ENCODE measurements around the gene MAPK10. TPM values are rescaled to one million over a fixed set of nuclear protein-coding genes. Genes with fewer than 3 reads are reported as not detected.

Gene MAPK10
- total RNA-seq, 2 experiments from 2014 or later, result not detected

DNA sequence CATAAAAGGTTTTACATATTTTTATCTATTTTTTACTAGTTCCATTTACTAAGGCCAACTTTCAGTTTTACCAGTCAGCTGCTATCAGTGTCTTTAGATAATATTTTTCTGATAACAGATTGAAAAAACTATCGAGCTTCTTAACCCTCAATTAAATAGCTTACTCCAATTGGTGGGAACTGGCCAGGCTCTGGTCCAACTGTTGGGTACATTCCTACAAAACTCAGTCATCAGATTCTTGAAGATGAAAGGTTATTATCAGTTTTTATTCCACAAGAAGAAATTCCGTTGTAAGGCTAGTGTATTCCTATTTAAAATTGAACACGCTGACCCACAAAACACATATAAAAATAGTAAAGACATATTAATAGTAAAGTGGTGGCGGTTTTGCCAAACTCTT lies 346.2 kb downstream of the MAPK10 start:
- no peaks in the 10 kb centered on the region for H3K4me1 Mint-ChIP-seq (ENCODE audit: low read depth)
- H3K9me3 Mint-ChIP-seq (ENCODE audit: insufficient read depth), result no peaks in the 10 kb centered on the region
- POLR2A ChIA-PET, result no interaction called here
- no peak for ATAC-seq
- no peak overlapping the region for H3K4me3 Mint-ChIP-seq
- DNase-seq, result no peak
- CTCF ChIA-PET, result no interaction called here
- H3K27ac Mint-ChIP-seq, result no peak overlapping the region
- H3K27me3 Mint-ChIP-seq (ENCODE audit: low read depth), result no peaks in the 10 kb centered on the region
- no peaks in the 10 kb centered on the region for H3K36me3 Mint-ChIP-seq (ENCODE audit: low read depth)

DNA sequence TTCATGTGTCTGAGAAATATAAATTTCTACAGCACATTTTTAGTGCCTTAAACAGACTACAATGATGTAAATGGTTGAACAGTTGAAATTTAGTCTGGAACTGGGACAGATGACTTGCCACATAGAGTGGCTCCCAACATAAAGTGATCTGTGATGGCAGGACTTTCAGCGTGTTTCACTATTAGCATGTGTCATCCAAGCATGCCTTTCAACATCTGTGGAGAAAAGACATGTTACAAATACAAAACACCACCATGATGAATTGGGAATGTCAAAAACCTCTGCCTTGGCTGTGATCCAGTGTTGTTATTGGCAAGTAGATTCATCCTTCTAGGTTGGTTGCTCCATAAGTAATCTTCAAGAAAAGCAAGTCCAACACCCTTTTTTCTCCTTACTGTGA lies 348.7 kb downstream of the MAPK10 start:
- ATAC-seq (no peak), DNase-seq (no peak)
- ChIA-PET POLR2A (no interaction called here), CTCF (no interaction called here)
- H3K4me1 Mint-ChIP-seq (ENCODE audit: low read depth), result no peaks in the 10 kb centered on the region
- no peaks in the 10 kb centered on the region for H3K36me3 Mint-ChIP-seq (ENCODE audit: low read depth)
- no peaks in the 10 kb centered on the region for H3K27me3 Mint-ChIP-seq (ENCODE audit: low read depth)
- no peak overlapping the region for H3K4me3 Mint-ChIP-seq
- no peak overlapping the region for H3K27ac Mint-ChIP-seq
- no peaks in the 10 kb centered on the region for H3K9me3 Mint-ChIP-seq (ENCODE audit: insufficient read depth)

DNA sequence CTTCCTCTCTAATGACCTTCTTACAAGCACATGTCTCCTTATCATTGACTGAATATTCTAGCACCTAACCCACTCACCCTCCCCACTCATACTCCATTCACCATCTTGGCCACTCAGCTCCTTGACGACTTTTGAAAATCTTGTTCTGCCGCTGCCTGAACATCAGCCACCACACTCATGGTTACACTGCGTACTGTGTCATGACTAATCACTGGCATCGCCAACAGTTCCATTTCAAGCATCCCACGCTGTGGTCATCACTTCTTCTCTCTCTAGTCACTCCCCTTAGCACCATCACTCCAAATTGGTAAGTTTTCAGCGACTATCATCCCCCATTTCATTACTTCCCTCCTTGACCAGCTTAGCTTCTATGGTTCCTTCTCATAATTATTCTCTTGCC lies 352.8 kb downstream of the MAPK10 start:
- no peaks in the 10 kb centered on the region for H3K27me3 Mint-ChIP-seq (ENCODE audit: low read depth)
- no peaks in the 10 kb centered on the region for H3K36me3 Mint-ChIP-seq (ENCODE audit: low read depth)
- ATAC-seq (no peak), DNase-seq (no peak)
- no peaks in the 10 kb centered on the region for H3K9me3 Mint-ChIP-seq (ENCODE audit: insufficient read depth)
- H3K4me1 Mint-ChIP-seq (ENCODE audit: low read depth), result no peaks in the 10 kb centered on the region
- no peak overlapping the region for H3K4me3 Mint-ChIP-seq
- ChIA-PET POLR2A (no interaction called here), CTCF (no interaction called here)
- H3K27ac Mint-ChIP-seq, result no peak overlapping the region

DNA sequence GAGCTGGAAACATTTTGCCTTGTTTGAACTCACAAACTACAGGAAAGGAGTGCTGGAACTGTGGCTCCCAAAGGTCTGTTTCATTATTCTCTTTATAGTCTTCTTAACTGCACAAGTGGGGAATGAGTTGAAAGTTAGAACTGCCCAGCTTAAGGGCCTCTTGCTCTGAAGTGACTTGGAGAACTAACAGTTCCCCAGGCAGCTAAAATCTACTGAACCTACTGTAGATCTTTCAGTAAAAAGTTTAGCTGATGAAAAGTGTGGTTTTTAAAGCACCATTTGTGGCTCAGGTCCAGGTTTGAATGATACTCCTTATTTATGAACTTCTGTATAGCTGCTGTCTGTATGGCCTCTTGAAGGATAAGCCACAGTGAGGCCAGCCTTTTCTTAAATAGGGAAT lies 353.8 kb downstream of the MAPK10 start:
- POLR2A ChIA-PET, result no interaction called here
- Mint-ChIP-seq H3K27me3 (ENCODE audit: low read depth) (no peaks in the 10 kb centered on the region), H3K4me1 (ENCODE audit: low read depth) (no peaks in the 10 kb centered on the region), H3K36me3 (ENCODE audit: low read depth) (no peaks in the 10 kb centered on the region), H3K4me3 (no peak overlapping the region), H3K9me3 (ENCODE audit: insufficient read depth) (no peaks in the 10 kb centered on the region), H3K27ac (no peak overlapping the region)
- CTCF ChIA-PET, result no interaction called here
- DNase-seq (no peak), ATAC-seq (no peak)

DNA sequence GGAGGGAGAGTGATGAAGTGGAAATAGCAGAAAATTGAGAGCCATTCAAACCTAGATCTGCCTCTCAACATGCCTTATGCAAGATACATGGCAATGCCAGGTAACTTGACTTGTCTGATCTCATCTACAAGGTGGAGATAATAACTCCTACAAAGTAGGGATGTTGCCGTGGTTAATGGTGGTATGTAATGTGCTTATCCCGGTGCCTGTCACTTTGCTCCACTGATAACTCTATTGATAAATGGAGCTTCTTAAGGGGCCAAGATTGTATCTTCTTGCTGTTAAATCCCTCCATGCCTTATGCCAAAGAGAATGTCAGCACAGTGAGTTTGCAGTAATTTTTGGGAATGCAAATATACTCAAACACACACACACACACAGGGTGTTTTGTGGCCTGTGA lies 355.8 kb downstream of the MAPK10 start:
- no peak for ATAC-seq
- no peaks in the 10 kb centered on the region for H3K36me3 Mint-ChIP-seq (ENCODE audit: low read depth)
- ChIA-PET POLR2A (no interaction called here), CTCF (no interaction called here)
- H3K4me3 Mint-ChIP-seq, result no peak overlapping the region
- H3K9me3 Mint-ChIP-seq (ENCODE audit: insufficient read depth), result no peaks in the 10 kb centered on the region
- no peaks in the 10 kb centered on the region for H3K27me3 Mint-ChIP-seq (ENCODE audit: low read depth)
- no peak for DNase-seq
- H3K27ac Mint-ChIP-seq, result no peak overlapping the region
- no peaks in the 10 kb centered on the region for H3K4me1 Mint-ChIP-seq (ENCODE audit: low read depth)

DNA sequence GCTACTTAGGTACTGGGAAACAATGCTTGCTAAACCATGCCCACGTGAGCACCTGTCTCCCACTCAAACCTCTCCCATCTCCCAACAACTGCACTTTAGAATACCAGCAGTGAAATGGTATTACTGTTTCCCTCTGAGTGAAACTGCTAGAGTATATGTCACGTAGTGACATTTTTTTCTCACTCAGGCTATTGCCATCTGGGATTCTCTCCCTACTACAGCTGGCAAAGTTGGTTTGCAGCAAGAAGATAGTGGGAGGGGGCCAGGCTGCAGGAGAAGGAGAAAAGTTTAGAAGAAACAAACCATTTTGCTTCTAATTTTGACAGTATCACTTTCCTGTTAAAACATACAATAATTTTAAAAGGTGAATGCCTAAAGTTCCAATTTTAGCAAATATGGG lies 358.3 kb downstream of the MAPK10 start:
- no peak for DNase-seq
- Mint-ChIP-seq H3K27me3 (ENCODE audit: low read depth) (no peaks in the 10 kb centered on the region), H3K9me3 (ENCODE audit: insufficient read depth) (no peaks in the 10 kb centered on the region), H3K4me3 (no peak overlapping the region), H3K36me3 (ENCODE audit: low read depth) (no peaks in the 10 kb centered on the region), H3K4me1 (ENCODE audit: low read depth) (no peaks in the 10 kb centered on the region), H3K27ac (no peak overlapping the region)
- ChIA-PET CTCF (no interaction called here), POLR2A (no interaction called here)
- no peak for ATAC-seq

DNA sequence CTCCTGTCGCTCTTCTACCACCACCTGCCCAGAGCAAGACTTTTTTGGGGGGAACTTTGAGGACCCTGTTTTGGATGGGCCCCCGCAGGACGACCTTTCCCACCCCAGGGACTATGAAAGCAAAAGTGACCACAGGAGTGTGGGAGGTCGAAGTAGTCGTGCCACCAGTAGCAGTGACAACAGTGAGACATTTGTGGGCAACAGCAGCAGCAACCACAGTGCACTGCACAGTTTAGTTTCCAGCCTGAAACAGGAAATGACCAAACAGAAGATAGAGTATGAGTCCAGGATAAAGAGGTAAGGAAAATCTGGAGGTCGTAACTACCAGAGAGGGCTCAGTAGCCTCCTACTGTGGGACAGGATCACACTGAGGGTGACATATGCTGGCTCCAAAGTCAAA lies 364.5 kb downstream of the MAPK10 start:
- no peak for DNase-seq
- H3K36me3 Mint-ChIP-seq (ENCODE audit: low read depth), result no peaks in the 10 kb centered on the region
- CTCF ChIA-PET, result no interaction called here
- H3K27ac Mint-ChIP-seq, result no peak overlapping the region
- no peaks in the 10 kb centered on the region for H3K4me1 Mint-ChIP-seq (ENCODE audit: low read depth)
- no peaks in the 10 kb centered on the region for H3K9me3 Mint-ChIP-seq (ENCODE audit: insufficient read depth)
- no peak overlapping the region for H3K4me3 Mint-ChIP-seq
- H3K27me3 Mint-ChIP-seq (ENCODE audit: low read depth), result no peaks in the 10 kb centered on the region
- POLR2A ChIA-PET, result no interaction called here
- no peak for ATAC-seq

DNA sequence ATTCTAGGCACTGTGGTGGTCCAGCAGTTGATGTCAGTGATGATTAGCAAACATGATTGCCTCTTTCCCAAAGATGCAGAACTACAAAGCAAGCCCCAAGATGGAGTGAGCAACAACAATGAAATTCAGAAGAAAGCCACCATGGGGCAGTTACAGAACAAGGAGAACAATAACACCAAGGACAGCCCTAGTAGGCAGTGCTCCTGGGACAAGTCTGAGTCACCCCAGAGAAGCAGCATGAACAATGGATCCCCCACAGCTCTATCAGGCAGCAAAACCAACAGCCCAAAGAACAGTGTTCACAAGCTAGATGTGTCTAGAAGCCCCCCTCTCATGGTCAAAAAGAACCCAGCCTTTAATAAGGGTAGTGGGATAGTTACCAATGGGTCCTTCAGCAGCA lies 365.3 kb downstream of the MAPK10 start:
- ChIA-PET POLR2A (no interaction called here), CTCF (no interaction called here)
- Mint-ChIP-seq H3K4me1 (ENCODE audit: low read depth) (no peaks in the 10 kb centered on the region), H3K27ac (no peak overlapping the region), H3K4me3 (no peak overlapping the region), H3K36me3 (ENCODE audit: low read depth) (no peaks in the 10 kb centered on the region), H3K27me3 (ENCODE audit: low read depth) (no peaks in the 10 kb centered on the region), H3K9me3 (ENCODE audit: insufficient read depth) (no peaks in the 10 kb centered on the region)
- DNase-seq (no peak), ATAC-seq (no peak)

DNA sequence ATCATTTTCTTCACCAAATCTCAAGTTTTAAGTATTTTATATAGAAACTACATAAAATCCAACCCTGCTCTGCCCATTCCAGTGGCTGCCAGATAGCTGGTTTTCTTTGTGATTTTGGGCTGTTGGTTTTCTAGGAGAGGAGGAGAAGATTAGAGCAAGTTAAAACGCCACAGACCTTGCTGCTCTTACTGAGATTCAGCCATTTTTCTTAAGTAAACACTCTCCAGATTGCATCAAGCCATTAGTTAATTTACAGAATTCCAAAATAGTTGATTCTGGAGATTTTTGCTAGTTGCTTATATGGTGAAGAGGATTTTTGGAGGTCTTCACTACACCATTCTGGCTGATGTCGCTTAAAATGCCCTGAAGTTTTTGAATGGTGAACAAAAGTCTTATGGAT lies 366.2 kb downstream of the MAPK10 start:
- Mint-ChIP-seq H3K36me3 (ENCODE audit: low read depth) (no peaks in the 10 kb centered on the region), H3K27ac (no peak overlapping the region), H3K4me1 (ENCODE audit: low read depth) (no peaks in the 10 kb centered on the region), H3K9me3 (ENCODE audit: insufficient read depth) (no peaks in the 10 kb centered on the region), H3K4me3 (no peak overlapping the region), H3K27me3 (ENCODE audit: low read depth) (no peaks in the 10 kb centered on the region)
- CTCF ChIA-PET, result no interaction called here
- DNase-seq (no peak), ATAC-seq (no peak)
- POLR2A ChIA-PET, result no interaction called here

DNA sequence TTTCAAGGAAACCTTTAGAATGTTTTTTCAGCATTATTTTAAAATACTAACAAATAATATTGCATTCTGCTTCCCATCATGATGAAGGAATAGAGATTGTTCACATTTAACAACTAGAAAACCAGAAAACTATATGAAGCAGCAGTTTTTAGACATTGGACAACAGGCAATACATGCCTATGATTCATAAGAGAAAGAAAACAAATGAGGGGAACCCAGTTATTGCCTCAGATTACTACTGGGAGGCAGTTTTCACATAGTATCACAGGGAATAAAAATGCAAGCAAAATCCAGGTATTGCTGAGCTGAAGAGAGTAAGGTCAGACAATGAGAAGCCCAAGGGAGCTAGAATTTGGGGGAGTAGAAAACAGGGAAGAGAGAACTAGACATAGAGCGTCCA lies 373.6 kb downstream of the MAPK10 start:
- DNase-seq (no peak), ATAC-seq (no peak)
- Mint-ChIP-seq H3K27ac (no peak overlapping the region), H3K4me1 (ENCODE audit: low read depth) (no peaks in the 10 kb centered on the region), H3K9me3 (ENCODE audit: insufficient read depth) (no peaks in the 10 kb centered on the region), H3K27me3 (ENCODE audit: low read depth) (no peaks in the 10 kb centered on the region), H3K36me3 (ENCODE audit: low read depth) (no peaks in the 10 kb centered on the region), H3K4me3 (no peak overlapping the region)
- POLR2A ChIA-PET, result no interaction called here
- CTCF ChIA-PET, result no interaction called here

DNA sequence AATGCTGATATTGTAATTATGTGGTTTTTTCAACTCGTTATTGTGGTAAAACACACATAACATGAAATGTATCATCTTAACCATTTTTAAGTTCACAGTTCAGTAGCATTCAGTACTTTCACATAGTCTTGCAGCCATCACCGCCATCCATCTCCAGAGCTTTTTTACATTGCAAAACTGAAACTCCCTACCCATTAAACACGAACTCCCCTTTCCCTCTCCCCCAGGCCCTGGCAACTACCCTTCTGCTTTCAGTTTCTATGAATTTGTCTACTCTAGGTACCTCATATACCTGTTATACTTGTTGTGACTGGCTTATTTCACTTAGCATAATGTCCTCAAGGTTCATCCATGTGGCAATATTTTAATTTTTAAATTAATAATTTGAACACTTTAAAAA lies 380.6 kb downstream of the MAPK10 start:
- ATAC-seq (no peak), DNase-seq (no peak)
- Mint-ChIP-seq H3K27me3 (ENCODE audit: low read depth) (no peaks in the 10 kb centered on the region), H3K27ac (no peak overlapping the region), H3K36me3 (ENCODE audit: low read depth) (no peaks in the 10 kb centered on the region), H3K9me3 (ENCODE audit: insufficient read depth) (no peaks in the 10 kb centered on the region), H3K4me1 (ENCODE audit: low read depth) (no peaks in the 10 kb centered on the region), H3K4me3 (no peak overlapping the region)
- ChIA-PET POLR2A (no interaction called here), CTCF (no interaction called here)

DNA sequence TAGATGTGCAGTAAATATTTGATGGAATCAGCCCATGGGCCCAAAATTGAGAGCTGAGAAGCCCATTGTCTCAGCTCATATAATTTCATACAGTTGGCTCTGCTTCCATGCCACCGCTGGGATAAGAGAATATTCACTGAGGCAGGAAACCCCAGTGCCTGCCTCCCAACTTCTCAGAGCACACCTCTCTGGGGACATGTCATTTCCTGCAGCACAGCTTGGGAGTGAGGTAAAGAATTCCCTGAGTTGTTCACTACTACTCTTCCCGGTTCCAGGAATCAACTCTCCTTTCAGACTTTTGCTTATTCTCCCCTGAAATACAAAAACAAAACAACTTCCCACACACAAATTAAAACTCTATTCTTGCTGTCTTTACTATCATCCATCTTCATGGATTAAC lies 389.3 kb downstream of the MAPK10 start:
- Mint-ChIP-seq H3K27me3 (ENCODE audit: low read depth) (no peaks in the 10 kb centered on the region), H3K4me1 (ENCODE audit: low read depth) (no peaks in the 10 kb centered on the region), H3K36me3 (ENCODE audit: low read depth) (no peaks in the 10 kb centered on the region), H3K4me3 (no peak overlapping the region), H3K27ac (no peak overlapping the region), H3K9me3 (ENCODE audit: insufficient read depth) (no peaks in the 10 kb centered on the region)
- no peak for ATAC-seq
- ChIA-PET POLR2A (no interaction called here), CTCF (no interaction called here)
- no peak for DNase-seq

DNA sequence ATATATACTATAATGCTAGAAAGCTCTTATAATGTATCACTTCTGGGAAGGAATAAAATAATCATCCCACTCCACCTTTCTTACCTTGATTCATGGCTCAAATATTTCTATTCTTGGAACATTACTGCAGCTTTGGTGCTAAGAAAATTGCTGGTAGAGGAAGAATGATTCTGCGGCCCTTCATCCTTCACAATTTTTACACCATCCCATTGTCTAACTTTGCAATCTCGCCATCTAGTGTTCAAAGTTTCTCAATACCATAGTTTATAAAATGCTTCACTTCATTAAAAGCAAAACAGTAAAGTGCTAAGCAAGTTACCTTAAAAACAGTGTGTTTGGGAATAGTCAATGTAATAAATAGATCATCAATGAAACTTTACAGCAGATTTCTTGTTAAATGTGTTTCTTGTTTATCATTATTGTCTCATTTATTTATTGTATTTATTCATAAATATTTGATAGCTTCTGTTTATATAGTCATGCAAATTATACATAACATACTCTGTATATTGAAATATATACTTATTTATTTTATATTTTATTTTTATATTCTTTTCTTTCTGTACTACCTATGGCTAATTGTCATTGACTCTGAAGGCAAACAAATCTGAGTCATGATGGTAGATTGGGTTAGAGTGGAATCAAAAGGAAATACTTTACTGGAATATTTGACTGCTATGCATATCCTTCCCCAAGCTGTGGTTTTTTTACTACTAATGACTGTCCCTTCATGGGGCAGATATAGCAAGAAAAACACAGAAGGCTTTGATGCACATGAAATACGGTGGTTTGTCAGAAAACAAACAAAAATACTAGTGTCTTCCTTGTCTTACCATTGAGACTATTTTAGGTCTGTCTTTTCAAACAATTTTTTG lies 390.7 kb downstream of the MAPK10 start:
- POLR2A ChIA-PET, result no interaction called here

More for the DNA sequence above, 390.7 kb downstream of the MAPK10 start:
- Mint-ChIP-seq H3K27ac (no peak overlapping the region), H3K9me3 (ENCODE audit: insufficient read depth) (no peaks in the 10 kb centered on the region), H3K4me1 (ENCODE audit: low read depth) (no peaks in the 10 kb centered on the region), H3K27me3 (ENCODE audit: low read depth) (no peaks in the 10 kb centered on the region), H3K36me3 (ENCODE audit: low read depth) (no peaks in the 10 kb centered on the region), H3K4me3 (no peak overlapping the region)
- ATAC-seq (no peak), DNase-seq (no peak)
- CTCF ChIA-PET, result interaction anchor here (0.9 kb wide), 1 partner anchor 13 kb away, joined by 3 read pairs; no protein-coding TSS in a partner anchor

All from activated CD8-positive, alpha-beta T cell treated with anti-CD3 and anti-CD28 coated beads, Interleukin-2, amount 10 ng/mL, durations not matched to agents 7 days and 5 days (primary cell).